Renal cortical epithelial cell (primary cell): ENCODE results near the gene NPTX1. TPM values are rescaled to one million over a fixed set of nuclear protein-coding genes. Genes with fewer than 3 reads are reported as not detected.

Experiments
- DNase-seq: peaks from one replicate; pipeline ENCODE4 v3.0.0-alpha.2; 2011; ENCODE audit warnings: low read depth
- total RNA-seq: library from RNA; depleted of rRNA; stranded (reverse); fragments of >200 nt; gene quantifications from 2 replicates; pipeline ENCODE4 v1.2.3, GENCODE V29; 2014

NPTX1 gene
- total RNA-seq, 1 donor from 2014 or later: not detected

DNA sequence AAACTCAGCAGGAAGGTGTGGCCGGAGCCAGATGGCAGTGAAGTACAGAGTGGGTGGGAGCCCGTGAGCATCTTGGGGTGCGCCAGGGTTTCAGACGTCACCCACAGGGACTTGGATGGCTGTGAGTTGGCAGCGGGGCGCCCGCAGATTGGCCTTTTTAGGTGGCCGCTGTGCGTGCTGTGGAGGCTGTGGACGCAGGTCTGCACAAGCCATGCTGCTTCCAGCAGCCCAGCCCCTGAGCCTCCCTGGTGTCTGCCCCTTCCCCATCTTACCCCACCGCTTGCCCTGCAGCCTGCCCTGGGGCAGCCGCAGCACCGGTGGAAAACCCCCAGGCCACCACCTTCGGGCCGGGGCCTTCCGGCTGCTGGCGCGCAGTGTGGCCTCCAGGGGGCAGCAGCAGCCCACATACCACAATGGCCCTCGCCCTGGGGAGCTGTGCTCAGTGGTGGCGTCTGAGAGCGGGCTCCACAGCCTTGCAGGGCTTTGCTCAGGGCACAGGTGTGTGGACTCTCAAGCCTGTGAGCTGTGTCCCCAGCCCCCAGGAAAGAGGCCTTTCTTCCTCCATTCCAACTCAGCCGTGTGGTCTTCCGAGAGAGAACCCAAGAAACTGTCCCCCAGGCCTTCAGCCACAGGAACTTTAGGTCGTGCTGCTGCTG is 49.6 kb downstream of the NPTX1 start:
- peak; percentile 16 for DNase-seq

DNA sequence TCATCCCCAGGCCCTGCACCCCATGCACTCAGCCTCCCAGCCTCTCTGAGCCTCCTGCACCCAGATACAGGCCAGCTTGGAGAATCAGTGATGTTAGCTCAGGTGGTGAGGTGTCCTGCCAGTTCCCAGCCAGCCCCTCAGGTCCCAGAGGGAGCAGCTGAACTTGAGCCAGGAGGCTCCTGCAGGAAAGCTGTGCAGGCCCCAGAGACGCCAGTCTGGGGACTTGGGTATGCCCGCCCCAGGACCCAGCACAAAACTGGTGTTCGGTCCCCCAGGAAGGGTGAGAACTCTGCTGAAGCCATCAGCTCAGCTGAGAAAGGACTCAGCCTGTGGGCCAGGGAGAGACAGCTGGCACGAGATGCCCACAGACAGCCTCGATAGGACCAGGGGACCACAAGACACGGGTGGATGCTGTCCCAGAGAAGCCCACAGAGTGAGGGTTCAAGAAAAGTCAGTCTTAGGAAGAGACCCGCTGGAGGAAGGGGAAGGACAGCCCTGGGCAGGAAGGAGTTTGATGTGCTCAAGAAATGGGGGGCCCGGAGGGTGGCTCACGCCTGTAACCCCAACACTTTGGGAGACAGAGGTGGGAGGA is 50.5 kb downstream of the NPTX1 start:
- no peak for DNase-seq

DNA sequence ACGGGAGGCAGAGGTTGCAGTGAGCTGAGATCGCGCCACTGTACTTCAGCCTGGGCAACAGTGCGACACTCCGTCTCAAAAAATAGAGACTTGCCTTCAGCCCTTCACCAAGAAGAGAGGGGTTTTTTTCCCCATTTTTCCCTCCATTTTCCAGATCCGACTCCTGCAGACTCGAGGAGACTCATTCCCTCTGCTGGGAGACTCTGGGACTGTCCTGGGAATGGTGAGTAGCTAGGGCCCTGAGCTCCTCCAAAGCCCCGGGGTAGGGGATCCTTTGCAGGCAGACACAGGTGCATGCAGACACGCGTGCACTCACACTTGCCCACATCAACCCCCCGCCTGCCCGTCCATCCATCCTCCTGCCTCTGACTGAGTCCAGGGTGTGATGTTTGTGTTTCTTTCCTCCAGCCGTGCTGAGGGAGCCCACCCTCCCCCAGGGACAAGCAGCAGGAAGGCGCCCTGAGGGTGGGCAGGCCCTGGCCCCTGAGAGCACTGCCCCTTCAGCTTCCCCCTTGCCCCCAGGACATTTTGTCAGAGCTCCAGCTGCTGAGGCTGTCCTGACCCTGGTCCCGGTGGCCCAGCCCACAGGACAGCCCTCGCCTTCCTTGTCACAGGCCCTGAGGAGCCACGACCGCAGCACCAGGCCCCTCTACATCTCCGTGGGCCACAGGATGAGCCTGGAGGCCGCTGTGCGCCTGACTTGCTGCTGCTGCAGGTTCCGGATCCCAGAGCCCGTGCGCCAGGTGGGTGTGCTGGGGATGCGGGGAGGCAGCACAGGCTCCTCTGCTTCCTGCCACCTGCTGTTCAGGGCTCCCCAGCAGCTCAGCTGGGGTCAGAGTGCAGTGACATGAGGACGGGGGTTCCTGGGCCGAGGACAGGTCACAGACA is 51.3 kb downstream of the NPTX1 start:
- DNase-seq: no peak

DNA sequence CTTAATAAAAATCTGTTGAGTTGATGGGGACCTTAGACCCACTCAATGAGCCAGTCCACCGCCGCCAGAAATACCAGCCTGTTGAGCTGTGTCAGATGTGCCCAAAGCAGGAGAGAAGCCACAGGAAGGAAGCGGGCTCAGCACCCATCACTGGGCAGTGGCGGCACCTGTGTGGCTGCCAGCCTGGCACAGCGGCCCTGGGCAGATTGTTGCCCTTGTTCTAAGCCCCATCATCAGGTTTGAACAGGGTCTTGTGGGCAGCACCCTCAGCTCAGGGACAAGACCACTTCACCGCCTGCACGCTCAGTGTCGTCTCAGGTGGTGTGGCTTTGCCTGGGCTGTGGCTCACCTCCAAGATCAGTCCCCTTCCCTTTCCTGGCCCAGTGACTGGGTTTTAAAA is 52.1 kb downstream of the NPTX1 start:
- no peak for DNase-seq

- no peak for DNase-seq
Observed at GRCh38 chr17:80423536-80424225, 52.7 kb downstream of the NPTX1 start.

GRCh38 chr17:80422981-80423380 is 53.4 kb downstream of the NPTX1 start:
- DNase-seq: no peak

- no peak for DNase-seq
Observed at GRCh38 chr17:80422276-80422675, 54.1 kb downstream of the NPTX1 start.

DNA sequence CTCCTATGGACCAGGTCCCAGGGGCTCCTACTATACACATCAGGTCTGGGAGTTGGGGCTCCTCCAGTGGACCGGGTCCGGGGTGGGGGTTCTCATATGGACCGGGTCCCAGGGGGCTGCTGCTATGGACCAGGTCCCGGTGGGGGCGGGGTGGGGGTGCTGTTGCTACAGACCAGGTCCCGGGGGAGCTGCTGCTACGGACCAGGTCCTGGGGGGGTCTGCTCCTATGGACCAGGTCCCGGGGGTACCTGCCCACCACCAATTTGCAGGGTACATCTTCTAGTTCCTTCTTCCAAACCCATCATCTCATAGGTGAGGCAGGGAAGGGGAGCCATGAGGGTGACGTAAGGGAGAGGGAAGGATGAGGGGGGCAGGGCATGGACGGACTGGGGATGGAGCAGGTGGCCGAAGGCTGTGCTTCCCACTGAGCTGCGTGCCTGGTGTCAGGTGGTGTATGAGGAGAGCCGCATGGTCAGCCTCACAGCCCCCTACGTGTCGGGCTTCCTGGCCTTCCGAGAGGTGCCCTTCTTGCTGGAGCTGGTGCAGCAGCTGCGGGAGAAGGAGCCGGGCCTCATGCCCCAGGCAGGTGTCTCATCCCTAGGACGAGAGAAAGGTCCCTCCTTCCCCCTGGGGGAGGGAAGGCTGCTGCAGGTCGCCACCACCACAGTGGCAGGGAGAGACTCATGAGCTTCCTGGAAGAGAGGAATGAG is 54.9 kb downstream of the NPTX1 start:
- no peak for DNase-seq

GRCh38 chr17:80419255-80419654 is 57.2 kb downstream of the NPTX1 start:
- DNase-seq: no peak

DNA sequence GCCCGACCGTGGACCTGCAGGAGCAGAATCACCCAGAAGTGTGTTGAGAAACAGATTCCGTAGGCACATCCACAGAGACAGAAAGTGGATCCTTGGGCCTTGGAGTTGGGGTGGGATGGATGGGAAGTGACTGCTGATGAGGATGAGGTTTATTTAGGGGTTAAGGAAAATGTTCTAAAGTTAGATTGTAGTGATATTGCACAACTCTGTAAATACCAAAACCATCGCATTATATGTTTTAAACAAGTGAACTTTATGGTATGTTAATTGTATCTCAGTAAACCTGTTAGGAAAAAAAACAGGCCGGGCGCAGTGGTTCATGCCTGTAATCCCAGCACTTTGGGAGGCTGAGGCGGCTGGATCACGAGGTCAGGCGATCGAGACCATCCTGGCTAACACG is 57.8 kb downstream of the NPTX1 start:
- DNase-seq: no peak

Other genes starting within 250 kb of the NPTX1 start
- 182 and 763 TPM in 2 replicates for gene RNF213, start 215.8 kb downstream of the NPTX1 start, total RNA-seq
- 15.5 and 19.2 TPM in 2 replicates for gene ENDOV, start 61.4 kb downstream of the NPTX1 start, total RNA-seq
- gene RPTOR, start 68.2 kb upstream of the NPTX1 start, total RNA-seq: 11.6 and 35.5 TPM in 2 replicates